CD14-positive monocyte (primary cell): ENCODE results near the gene ROBO1. TPM values are rescaled to one million over a fixed set of nuclear protein-coding genes. Genes with fewer than 3 reads are reported as not detected.

Experiments used
- DNase-seq, 3 donors: peaks; one replicate each; pipeline ENCODE4 v3.0.0-alpha.2; 2011 to 2022
- H2AFZ ChIP-seq: 2 replicates; pipeline ENCODE4 v1.6.0; 2012; ENCODE audit warnings: mild to moderate bottlenecking, low read depth, low read length, inconsistent platforms; ENCODE audit not compliant: insufficient read depth, poor library complexity, severe bottlenecking
- H3K27ac ChIP-seq, 2 donors: 1 replicate in 1 of 2; 2 replicates in 1 of 2; pipeline ENCODE4 v1.5.1; 2012 to 2013; ENCODE audit warnings: low read length in 2 of 2, control low read depth in 1 of 2, inconsistent platforms in 1 of 2, low read depth in 1 of 2, mild to moderate bottlenecking in 1 of 2
- H3K27me3 ChIP-seq, 2 donors: one replicate each; pipeline versions ENCODE4 v1.6.0 to v1.6.1; 2011 to 2013; ENCODE audit warnings: low read length in 2 of 2; ENCODE audit not compliant: control insufficient read depth in 2 of 2, insufficient read depth in 2 of 2
- H3K36me3 ChIP-seq, 2 donors: replicated peaks in 1 of 2; 1 replicate in 1 of 2; 2 replicates in 1 of 2; pipeline versions ENCODE4 v1.5.1 to v1.6.1; 2012 to 2013; ENCODE audit warnings: low read length in 2 of 2, control low read depth in 1 of 2, inconsistent platforms in 1 of 2, mild to moderate bottlenecking in 1 of 2; ENCODE audit not compliant: insufficient read depth in 2 of 2, control insufficient read depth in 1 of 2
- H3K4me1 ChIP-seq, 2 donors: 1 replicate in 1 of 2; 2 replicates in 1 of 2; pipeline versions ENCODE4 v1.5.1 to v1.6.1; 2012 to 2013; ENCODE audit warnings: low read length in 2 of 2, control low read depth in 1 of 2, inconsistent platforms in 1 of 2, mild to moderate bottlenecking in 1 of 2, moderate library complexity in 1 of 2; ENCODE audit not compliant: insufficient read depth in 2 of 2, control insufficient read depth in 1 of 2
- H3K4me2 ChIP-seq: replicated peaks from 2 replicates; pipeline ENCODE3; 2012; ENCODE audit warnings: low read length, moderate library complexity, mild to moderate bottlenecking; ENCODE audit not compliant: poor library complexity, severe bottlenecking; ENCODE audit errors: extremely low read depth
- H3K4me3 ChIP-seq, 3 experiments: fragments of 200-600 bp in 1 of 3; sonication (generic) in 1 of 3; replicated peaks in 1 of 3; 1 replicate in 2 of 3; 2 replicates in 1 of 3; pipeline ENCODE4 v1.5.1; 2011 to 2013; ENCODE audit warnings: low read length in 3 of 3, mild to moderate bottlenecking in 3 of 3, control low read depth in 2 of 3, low read depth in 2 of 3, inconsistent platforms in 1 of 3, moderate library complexity in 1 of 3
- H3K79me2 ChIP-seq: 2 replicates; pipeline ENCODE4 v1.6.0; 2012; ENCODE audit warnings: mild to moderate bottlenecking, control low read depth, inconsistent platforms, low read length, moderate library complexity; ENCODE audit not compliant: insufficient read depth
- H3K9ac ChIP-seq: 2 replicates; pipeline ENCODE4 v1.6.0; 2017; ENCODE audit warnings: low read length, mild to moderate bottlenecking; ENCODE audit not compliant: insufficient read depth, poor library complexity, severe bottlenecking
- H3K9me3 ChIP-seq, 2 donors: replicated peaks in 1 of 2; 1 replicate in 1 of 2; 2 replicates in 1 of 2; pipeline versions ENCODE4 v1.5.1 to v1.6.1; 2012 to 2013; ENCODE audit warnings: low read length in 2 of 2, control low read depth in 1 of 2; ENCODE audit not compliant: control insufficient read depth in 1 of 2, insufficient read depth in 1 of 2
- H4K20me1 ChIP-seq: 2 replicates; pipeline ENCODE4 v1.6.0; 2012; ENCODE audit warnings: mild to moderate bottlenecking, low read length, control low read depth, moderate library complexity; ENCODE audit not compliant: insufficient read depth
- H3K27ac Mint-ChIP-seq, 7 donors: one replicate each; pipeline ENCODE4 v1.8.0; 2020; ENCODE audit warnings: mild to moderate bottlenecking in 7 of 7, mixed read lengths in 7 of 7, moderate library complexity in 6 of 7, inconsistent platforms in 2 of 7
- H3K27me3 Mint-ChIP-seq, 3 donors: one replicate each; pipeline ENCODE4 v1.8.0; 2021 to 2022; ENCODE audit warnings: low read depth in 3 of 3, mild to moderate bottlenecking in 3 of 3, mixed read lengths in 3 of 3, moderate library complexity in 3 of 3, inconsistent platforms in 1 of 3
- H3K36me3 Mint-ChIP-seq, 2 donors: one replicate each; pipeline ENCODE4 v1.8.0; 2020; ENCODE audit warnings: mixed read lengths in 2 of 2, inconsistent platforms in 1 of 2, mild to moderate bottlenecking in 1 of 2
- H3K4me1 Mint-ChIP-seq: one replicate; pipeline ENCODE4 v1.8.0; 2020; ENCODE audit warnings: mild to moderate bottlenecking, mixed read lengths
- H3K4me3 Mint-ChIP-seq, 2 donors: one replicate each; pipeline ENCODE4 v1.8.0; 2020; ENCODE audit warnings: mild to moderate bottlenecking in 2 of 2, mixed read lengths in 2 of 2, moderate library complexity in 1 of 2
- H3K9me3 Mint-ChIP-seq, 7 donors: one replicate each; pipeline ENCODE4 v1.8.0; 2020 to 2022; ENCODE audit warnings: mixed read lengths in 7 of 7, mild to moderate bottlenecking in 6 of 7, moderate library complexity in 6 of 7, inconsistent platforms in 2 of 7
- CTCF ChIP-seq: fragments of 200-600 bp; IDR thresholded peaks from one replicate; pipeline ENCODE4 v1.8.0; 2022; ENCODE audit warnings: antibody characterized with exemption, mild to moderate bottlenecking
- WGBS: methylation state at CpG from one replicate; pipeline ENCODE4 v1.1.5; 2013; ENCODE audit warnings: missing lambda C conversion rate; ENCODE audit not compliant: insufficient coverage; 5-methylcytosine and 5-hydroxymethylcytosine counted together
- intact Hi-C, 2 donors: fragments of 100-400 bp; cut with micrococcal nuclease; formaldehyde crosslinking; loops; one replicate each; pipeline versions ENCODE4 v1.15.0 to v1.15.1; 2023
- polyA plus RNA-seq, 3 donors: library from polyadenylated mRNA; depleted of rRNA in 1 of 3; unstranded in 2 of 3; stranded (reverse) in 1 of 3; fragments of 300-500 nt in 2 of 3; fragments of >200 nt in 1 of 3; fragmentation: Illumina TruSeq in 2 of 3; gene quantifications; 1 replicate in 2 of 3; 2 replicates in 1 of 3; pipeline ENCODE4 v1.2.3, GENCODE V29; 2012 to 2021

ROBO1 gene
- polyA plus RNA-seq, 3 donors, result 0.09 to 0.10 TPM; not detected in 1

DNA sequence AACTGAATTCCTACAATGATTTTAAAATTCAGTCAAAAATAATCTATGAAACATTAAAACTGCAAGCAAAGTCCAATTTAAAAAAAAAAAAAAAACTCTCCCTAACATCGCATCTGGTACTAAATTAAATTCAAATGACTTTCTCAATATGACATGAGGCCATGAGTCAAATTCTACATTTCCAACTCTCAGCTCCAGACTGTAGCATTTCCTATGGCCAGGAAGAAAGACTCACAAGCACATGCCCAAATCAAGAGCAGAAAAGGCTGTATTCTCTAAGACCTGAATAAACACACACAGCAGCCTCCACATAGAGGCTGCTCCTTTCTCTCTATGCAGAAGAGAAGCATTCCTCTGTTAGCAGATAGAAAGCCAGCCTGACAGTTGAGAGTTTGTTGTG lies 729.2 kb downstream of the ROBO1 start:
- H3K4me1 Mint-ChIP-seq, result no peaks in the 10 kb centered on the region
- WGBS, result no CpG with 5 or more reads among the region's 1 CpG
- no peaks in the 10 kb centered on the region for H3K27me3 ChIP-seq
- H3K27ac ChIP-seq, result no peak overlapping the region
- no peak overlapping the region for H3K4me2 ChIP-seq
- H3K27me3 Mint-ChIP-seq, result peaks cover 0 to 2% (median 0%) of the 10 kb centered on the region in 3 donors
- H4K20me1 ChIP-seq, result no peaks in the 10 kb centered on the region
- no peak overlapping the region for H2AFZ ChIP-seq
- H3K9ac ChIP-seq, result no peak overlapping the region
- no peak for TF ChIP-seq CTCF
- no peaks in the 10 kb centered on the region for H3K9me3 ChIP-seq
- DNase-seq, result no peak
- no peak overlapping the region for H3K4me3 Mint-ChIP-seq
- intact Hi-C loops, result no loop called here
- no peaks in the 10 kb centered on the region for H3K36me3 ChIP-seq
- no peaks in the 10 kb centered on the region for H3K4me1 ChIP-seq
- peaks cover 0 to 2% (median 0%) of the 10 kb centered on the region in 7 donors for H3K9me3 Mint-ChIP-seq
- no peak overlapping the region for H3K27ac Mint-ChIP-seq
- no peak overlapping the region for H3K4me3 ChIP-seq
- H3K79me2 ChIP-seq, result no peaks in the 10 kb centered on the region
- no peaks in the 10 kb centered on the region for H3K36me3 Mint-ChIP-seq

DNA sequence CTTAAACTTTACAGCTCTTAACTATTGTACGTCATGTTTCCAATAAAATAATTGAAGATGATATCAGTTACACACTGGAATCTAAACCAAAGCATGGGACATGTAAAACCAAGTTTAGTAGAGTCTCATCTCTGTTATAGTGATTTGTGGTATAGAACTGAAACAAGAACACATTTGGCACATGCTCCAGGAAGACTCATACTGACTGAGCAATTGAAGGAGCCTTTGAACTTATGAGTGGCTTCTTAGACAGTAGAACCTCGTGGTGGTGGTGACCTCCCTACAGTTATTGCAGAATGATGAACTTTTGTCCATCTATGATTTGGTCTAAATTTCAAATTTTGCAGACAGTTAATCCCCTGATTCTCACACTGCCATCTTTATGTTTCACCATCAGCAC lies 729.7 kb downstream of the ROBO1 start:
- intact Hi-C loops, result no loop called here
- DNase-seq, result no peak
- H2AFZ ChIP-seq, result no peak overlapping the region
- H3K27ac ChIP-seq, result no peak overlapping the region
- H3K79me2 ChIP-seq, result no peaks in the 10 kb centered on the region
- no peaks in the 10 kb centered on the region for H3K36me3 Mint-ChIP-seq
- H3K27ac Mint-ChIP-seq, result no peak overlapping the region
- H3K4me3 ChIP-seq, result no peak overlapping the region
- H3K4me1 Mint-ChIP-seq, result no peaks in the 10 kb centered on the region
- peaks cover 0 to 2% (median 0%) of the 10 kb centered on the region in 3 donors for H3K27me3 Mint-ChIP-seq
- H3K4me1 ChIP-seq, result no peaks in the 10 kb centered on the region
- no peaks in the 10 kb centered on the region for H3K9me3 ChIP-seq
- H3K4me2 ChIP-seq, result no peak overlapping the region
- H3K4me3 Mint-ChIP-seq, result no peak overlapping the region
- TF ChIP-seq CTCF, result no peak
- no peaks in the 10 kb centered on the region for H4K20me1 ChIP-seq
- peaks cover 0 to 2% (median 0%) of the 10 kb centered on the region in 7 donors for H3K9me3 Mint-ChIP-seq
- no peak overlapping the region for H3K9ac ChIP-seq
- no peaks in the 10 kb centered on the region for H3K27me3 ChIP-seq
- no peaks in the 10 kb centered on the region for H3K36me3 ChIP-seq
- no CpG with 5 or more reads among the region's 2 CpGs for WGBS
